ENCODE data around the gene MORC2.

DNA sequence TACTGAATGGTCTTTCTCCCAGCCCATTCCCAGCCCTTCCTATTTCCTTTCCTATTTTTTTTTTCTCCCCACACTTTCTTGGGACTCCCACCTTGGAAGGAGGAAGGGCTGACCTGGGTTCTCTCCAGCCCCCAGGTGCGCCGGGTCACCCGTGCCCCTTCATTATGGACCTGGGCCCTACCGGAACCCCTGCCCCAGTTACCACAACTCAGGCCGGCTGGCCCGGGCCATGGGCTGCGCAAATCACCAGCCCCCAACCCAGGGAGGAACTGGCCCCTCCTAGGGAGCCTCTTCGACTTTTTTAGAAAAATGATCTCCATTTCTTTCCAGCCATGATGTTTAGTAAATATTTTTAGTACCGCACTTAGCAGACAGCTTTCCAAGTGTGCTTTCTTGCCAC is 62.2 kb downstream of the MORC2 start:
- no peak for TF ChIP-seq CTCF (conservative IDR thresholded peaks at IDR 0.05; ENCODE audit: low read length)
- no peak for TF ChIP-seq EZH2phosphoT487 (IDR thresholded peaks at IDR 0.05; ENCODE audit: borderline replicate concordance)
